ENCODE measurements around the gene TP63. TPM values are rescaled to one million over a fixed set of nuclear protein-coding genes. Genes with fewer than 3 reads are reported as not detected.

TP63 gene
- total RNA-seq, 4 donors from 2014 or later, result not detected

DNA sequence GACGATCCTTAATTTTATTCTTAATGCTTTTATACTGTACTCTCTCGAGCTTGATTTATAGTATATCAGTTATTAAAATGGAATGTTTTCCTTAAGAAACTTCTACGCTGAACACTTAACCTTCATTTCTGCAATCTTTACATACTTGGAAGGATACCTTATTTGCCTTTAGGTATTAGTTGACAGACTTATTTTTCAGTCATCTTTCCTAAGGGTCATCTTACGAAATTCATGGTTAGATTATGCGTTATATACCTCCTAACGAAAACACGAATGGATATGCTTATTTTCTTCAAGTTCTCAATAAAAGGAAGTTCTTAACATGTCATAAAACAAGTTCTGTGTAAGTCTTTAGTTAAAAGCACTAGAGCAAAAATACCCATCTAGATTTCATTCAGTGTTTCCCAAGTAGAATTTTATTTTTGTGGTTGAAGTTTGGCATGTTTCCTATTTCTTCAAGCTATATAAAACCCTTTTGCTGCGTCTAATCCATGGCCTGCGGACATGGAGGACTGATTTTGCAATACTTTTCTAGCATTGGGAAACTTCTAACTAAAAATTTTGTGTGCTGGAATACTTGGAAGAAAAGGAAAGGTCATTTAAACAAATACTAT, 231.3 kb downstream of the TP63 start:
- no peaks in the 10 kb centered on the region for H3K4me1 ChIP-seq
- intact Hi-C loops (cut with DNase I; ENCODE audit: low total_unique reads), result no loop called here
- no peaks in the 10 kb centered on the region for H3K36me3 ChIP-seq
- H3K27ac ChIP-seq, result no peak overlapping the region
- H3K9me3 ChIP-seq, result no peaks in the 10 kb centered on the region
- H3K4me3 ChIP-seq, result no peak overlapping the region
- TF ChIP-seq CTCF (IDR thresholded peaks at IDR 0.05) (no peak), EP300 (IDR thresholded peaks at IDR 0.05; ENCODE audit: low read depth) (no peak), POLR2A (IDR thresholded peaks at IDR 0.05) (no peak), POLR2AphosphoS5 (IDR thresholded peaks at IDR 0.05) (no peak)
- in situ Hi-C loops (cut with MboI; ENCODE audit: low pct_ligation_motif_present in 1 of 4, low pct_unique_long_range_greater_than_20kb in 1 of 4, low sequenced_read_pairs in 3 of 4), result no loop called here
- DNase-seq, result no peak
- 69 to 87% methylated on average over 9 of the region's 9 CpGs for WGBS, 2 donors (ENCODE audit: low coverage in 1 of 2)
- H3K27me3 ChIP-seq, result no peaks in the 10 kb centered on the region

GRCh38 chr3:189863031-189863430, 231.8 kb downstream of the TP63 start:
- no peaks in the 10 kb centered on the region for H3K36me3 ChIP-seq
- intact Hi-C loops (cut with DNase I; ENCODE audit: low total_unique reads) (no loop called here), in situ Hi-C loops (cut with MboI; ENCODE audit: low pct_ligation_motif_present in 1 of 4, low pct_unique_long_range_greater_than_20kb in 1 of 4, low sequenced_read_pairs in 3 of 4) (no loop called here)
- TF ChIP-seq CTCF (IDR thresholded peaks at IDR 0.05), result no peak
- TF ChIP-seq POLR2A (IDR thresholded peaks at IDR 0.05), result no peak
- no peak for TF ChIP-seq POLR2AphosphoS5 (IDR thresholded peaks at IDR 0.05)
- no peak for TF ChIP-seq EP300 (IDR thresholded peaks at IDR 0.05; ENCODE audit: low read depth)
- no peaks in the 10 kb centered on the region for H3K27me3 ChIP-seq
- no peaks in the 10 kb centered on the region for H3K4me1 ChIP-seq
- 71 to 100% methylated on average over 2 to 3 of the region's 3 CpGs for WGBS, 2 donors (ENCODE audit: low coverage in 1 of 2)
- no peaks in the 10 kb centered on the region for H3K9me3 ChIP-seq
- no peak overlapping the region for H3K27ac ChIP-seq
- H3K4me3 ChIP-seq, result no peak overlapping the region
- no peak for DNase-seq

DNA sequence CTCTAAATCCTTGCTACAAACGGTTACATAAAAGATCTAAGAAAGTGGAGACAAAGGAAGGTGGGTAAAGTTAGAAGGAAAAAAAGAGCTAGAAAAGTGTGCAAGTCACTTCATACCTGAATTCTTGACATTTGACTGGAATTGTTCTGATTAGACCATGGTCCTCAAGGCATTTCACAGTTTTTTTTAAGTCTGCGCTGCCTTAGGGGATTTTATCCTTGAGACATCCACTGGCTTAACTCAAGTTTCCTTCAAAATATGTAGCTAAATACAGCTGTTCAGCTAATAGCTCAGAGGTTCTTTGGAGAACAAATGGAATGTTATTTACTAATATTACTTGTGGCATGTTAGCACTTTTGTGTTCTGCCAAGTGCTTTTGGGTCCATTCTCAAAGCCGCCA, 236.9 kb downstream of the TP63 start:
- WGBS, 2 donors (ENCODE audit: low coverage in 1 of 2), result 88 to 93% methylated on average over 2 to 3 of the region's 3 CpGs
- Histone ChIP-seq H3K27ac (no peak overlapping the region), H3K4me1 (no peaks in the 10 kb centered on the region), H3K4me3 (no peak overlapping the region), H3K36me3 (no peaks in the 10 kb centered on the region), H3K9me3 (no peaks in the 10 kb centered on the region), H3K27me3 (no peaks in the 10 kb centered on the region)
- in situ Hi-C loops (cut with MboI; ENCODE audit: low pct_ligation_motif_present in 1 of 4, low pct_unique_long_range_greater_than_20kb in 1 of 4, low sequenced_read_pairs in 3 of 4) (no loop called here), intact Hi-C loops (cut with DNase I; ENCODE audit: low total_unique reads) (no loop called here)
- TF ChIP-seq EP300 (IDR thresholded peaks at IDR 0.05; ENCODE audit: low read depth) (no peak), POLR2AphosphoS5 (IDR thresholded peaks at IDR 0.05) (no peak), CTCF (IDR thresholded peaks at IDR 0.05) (no peak), POLR2A (IDR thresholded peaks at IDR 0.05) (no peak)
- DNase-seq, result no peak

- intact Hi-C loops (cut with DNase I; ENCODE audit: low total_unique reads), result no loop called here
- in situ Hi-C loops (cut with MboI; ENCODE audit: low pct_ligation_motif_present in 1 of 4, low pct_unique_long_range_greater_than_20kb in 1 of 4, low sequenced_read_pairs in 3 of 4), result no loop called here
- Histone ChIP-seq H3K9me3 (no peaks in the 10 kb centered on the region), H3K36me3 (no peaks in the 10 kb centered on the region), H3K4me3 (no peak overlapping the region), H3K27me3 (no peaks in the 10 kb centered on the region), H3K27ac (no peak overlapping the region), H3K4me1 (no peaks in the 10 kb centered on the region)
- no peak for DNase-seq
- TF ChIP-seq POLR2A (IDR thresholded peaks at IDR 0.05) (no peak), EP300 (IDR thresholded peaks at IDR 0.05; ENCODE audit: low read depth) (no peak), CTCF (IDR thresholded peaks at IDR 0.05) (no peak), POLR2AphosphoS5 (IDR thresholded peaks at IDR 0.05) (no peak)
- 81 to 92% methylated on average over 4 of the region's 4 CpGs for whole genome bisulfite sequencing, 2 donors (ENCODE audit: low coverage in 1 of 2)
Observed at GRCh38 chr3:189869165-189869564, 238.0 kb downstream of the TP63 start.
